ENCODE results near the gene ZNF385B.

DNA sequence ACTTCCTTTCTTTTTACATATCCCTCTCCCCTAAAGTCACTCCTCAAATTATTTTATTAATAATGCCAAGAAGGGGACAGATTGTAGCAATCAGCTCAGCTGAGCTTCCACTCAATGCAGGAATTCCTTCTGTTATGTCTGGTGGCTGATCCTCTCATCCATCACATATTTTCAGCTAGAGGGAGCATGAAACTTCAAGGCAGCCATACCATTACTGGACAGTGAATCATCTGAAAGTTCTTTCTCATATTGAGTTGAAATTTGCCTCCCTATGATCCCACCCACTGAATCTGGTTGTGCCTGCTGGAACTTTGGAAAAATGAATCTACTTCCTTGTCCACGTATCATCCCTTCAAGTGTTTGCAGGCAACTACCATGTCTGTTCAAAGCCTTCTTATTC, 11.2 kb downstream of the ZNF385B start:
- TF ChIP-seq, protein P1, sequence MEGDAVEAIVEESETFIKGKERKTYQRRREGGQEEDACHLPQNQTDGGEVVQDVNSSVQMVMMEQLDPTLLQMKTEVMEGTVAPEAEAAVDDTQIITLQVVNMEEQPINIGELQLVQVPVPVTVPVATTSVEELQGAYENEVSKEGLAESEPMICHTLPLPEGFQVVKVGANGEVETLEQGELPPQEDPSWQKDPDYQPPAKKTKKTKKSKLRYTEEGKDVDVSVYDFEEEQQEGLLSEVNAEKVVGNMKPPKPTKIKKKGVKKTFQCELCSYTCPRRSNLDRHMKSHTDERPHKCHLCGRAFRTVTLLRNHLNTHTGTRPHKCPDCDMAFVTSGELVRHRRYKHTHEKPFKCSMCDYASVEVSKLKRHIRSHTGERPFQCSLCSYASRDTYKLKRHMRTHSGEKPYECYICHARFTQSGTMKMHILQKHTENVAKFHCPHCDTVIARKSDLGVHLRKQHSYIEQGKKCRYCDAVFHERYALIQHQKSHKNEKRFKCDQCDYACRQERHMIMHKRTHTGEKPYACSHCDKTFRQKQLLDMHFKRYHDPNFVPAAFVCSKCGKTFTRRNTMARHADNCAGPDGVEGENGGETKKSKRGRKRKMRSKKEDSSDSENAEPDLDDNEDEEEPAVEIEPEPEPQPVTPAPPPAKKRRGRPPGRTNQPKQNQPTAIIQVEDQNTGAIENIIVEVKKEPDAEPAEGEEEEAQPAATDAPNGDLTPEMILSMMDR (IDR thresholded peaks at IDR 0.05): no peak
- no peak for TF ChIP-seq EZH2 (IDR thresholded peaks at IDR 0.05; ENCODE audit: borderline replicate concordance, insufficient read depth, low read depth, low read length, poor library complexity, severe bottlenecking)

All from B cell (primary cell).